Panc1 (cell line): ENCODE results near the gene KAZALD1. TPM values are rescaled to one million over a fixed set of nuclear protein-coding genes. Genes with fewer than 3 reads are reported as not detected.
A peak's percentile ranks its signal among the peaks of the same experiment; 100 is the strongest.

Experiments used
- ATAC-seq: fragments of 200-7000 bp; cut with Tn5 transposase; 2 replicates; pipeline ENCODE4 v1.9.1; 2020; ENCODE audit warnings: mild to moderate bottlenecking, moderate library complexity
- BruUV-seq: library from RNA; stranded (reverse); fragments of 400-500 nt; replicated peaks from 2 replicates; lab custom pipeline; 2021; lab: Mats Ljungman, UMichigan
- CTCF ChIA-PET: fragments of 300-600 bp; sonication (Branson Sonifier 250); formaldehyde crosslinking; loops from one replicate; lab custom pipeline; 2022; ENCODE audit warnings: antibody characterized with exemption; lab: Charles Lee
- POLR2A ChIA-PET: fragments of 300-600 bp; sonication (Branson Sonifier 250); formaldehyde crosslinking; loops from one replicate; lab custom pipeline; 2022; ENCODE audit warnings: antibody characterized with exemption; lab: Charles Lee
- DNase-seq: peaks from one replicate; pipeline ENCODE4 v3.0.0-alpha.2; 2010; ENCODE audit warnings: low read depth, low spot score
- H3K27ac ChIP-seq: 2 replicates; pipeline ENCODE4 v1.5.1; 2011; ENCODE audit warnings: mild to moderate bottlenecking, low read length, inconsistent platforms
- H3K27me3 ChIP-seq: fragments of 200-500 bp; sonication (Bioruptor generic); 2 replicates; pipeline ENCODE4 v1.6.0; 2014; ENCODE audit warnings: low read length, inconsistent platforms; ENCODE audit not compliant: control insufficient read depth, insufficient read depth
- H3K36me3 ChIP-seq: fragments of 200-500 bp; sonication (Bioruptor generic); 2 replicates; pipeline ENCODE4 v1.5.1; 2014; ENCODE audit warnings: inconsistent platforms, mild to moderate bottlenecking, low read length, moderate library complexity; ENCODE audit not compliant: control insufficient read depth, insufficient read depth
- H3K4me1 ChIP-seq: 2 replicates; pipeline ENCODE4 v1.5.1; 2011; ENCODE audit warnings: inconsistent platforms, mild to moderate bottlenecking, low read length, moderate library complexity; ENCODE audit not compliant: control insufficient read depth, insufficient read depth
- H3K4me3 ChIP-seq, 2 experiments: 2 replicates each; pipeline ENCODE4 v1.5.1; 2011 to 2012; ENCODE audit warnings: low read depth in 2 of 2, low read length in 2 of 2, mild to moderate bottlenecking in 2 of 2, inconsistent platforms in 1 of 2, moderate library complexity in 1 of 2
- H3K9me3 ChIP-seq: fragments of 200-500 bp; sonication (Bioruptor generic); 2 replicates; pipeline ENCODE4 v1.5.1; 2014; ENCODE audit warnings: low read depth, mild to moderate bottlenecking, inconsistent platforms, low read length, moderate library complexity; ENCODE audit not compliant: control insufficient read depth, insufficient read depth
- CTCF ChIP-seq: fragments of 450-650 bp; IDR thresholded peaks from 2 replicates; pipeline ENCODE4 v1.5.1; 2017; ENCODE audit warnings: mild to moderate bottlenecking
- POLR2AphosphoS5 ChIP-seq: IDR thresholded peaks from 2 replicates; pipeline ENCODE4 v1.6.1; 2012; ENCODE audit warnings: mild to moderate bottlenecking, low read depth, low read length, moderate library complexity
- REST ChIP-seq, 2 experiments: IDR thresholded peaks; 2 replicates each; pipeline ENCODE4 v1.6.1; 2011 to 2012; ENCODE audit warnings: low read depth in 2 of 2, control low read depth in 1 of 2, low read length in 1 of 2, mild to moderate bottlenecking in 1 of 2, moderate library complexity in 1 of 2; ENCODE audit not compliant: insufficient read depth in 1 of 2
- SIN3A ChIP-seq: IDR thresholded peaks from 2 replicates; pipeline ENCODE4 v1.6.1; 2012; ENCODE audit warnings: low read depth, mild to moderate bottlenecking, low read length, moderate library complexity, borderline replicate concordance; ENCODE audit not compliant: insufficient read depth
- TCF7L2 ChIP-seq: IDR thresholded peaks from 2 replicates; pipeline ENCODE4 v1.6.1; 2011; ENCODE audit warnings: mild to moderate bottlenecking, low read depth, low read length, inconsistent platforms
- in situ Hi-C: cut with HindIII; loops from 2 replicates; pipeline ENCODE4 v1.10.0; 2016; ENCODE audit warnings: low sequenced_read_pairs, low pct_unique_long_range_greater_than_20kb
- intact Hi-C: fragments of 100-400 bp; cut with micrococcal nuclease; formaldehyde crosslinking; loops from one replicate; pipeline ENCODE4 v1.10.0; 2022; ENCODE audit not compliant: unreplicated experiment
- total RNA-seq: library from RNA; stranded (reverse); gene quantifications from one replicate; pipeline ENCODE4 v1.2.1, GENCODE V29; 2021; ENCODE audit not compliant: unreplicated experiment

Gene KAZALD1
- total RNA-seq, 1 experiment from 2014 or later, result 21.2 TPM

GRCh38 chr10:101041252-101041761, 20.5 kb upstream of the KAZALD1 start:
- no TSS peak for BruUV-seq
- ATAC-seq (peak; percentile 81), DNase-seq (no peak)
- intact Hi-C loops (loop anchor here (10.0 kb wide), 1 partner anchor 103 kb away; no protein-coding TSS in a partner anchor), in situ Hi-C loops (no loop called here)
- TF ChIP-seq POLR2AphosphoS5 (no peak), SIN3A (no peak), CTCF (peak; percentile 95)
- H3K27me3 ChIP-seq, result no peaks in the 10 kb centered on the region
- no peaks in the 10 kb centered on the region for H3K36me3 ChIP-seq
- peaks cover 21% of the 10 kb centered on the region for H3K4me1 ChIP-seq
- no peak overlapping the region for H3K4me3 ChIP-seq
- ChIA-PET CTCF (interaction anchor here (0.5 to 4.6 kb wide), 25 partner anchors 10 to 1911 kb away, joined by 3 to 49 read pairs (median 9); partner anchors contain the start of gene KAZALD1), POLR2A (interaction anchor here (0.7 to 1.0 kb wide), 2 partner anchors 10 to 453 kb away, joined by 3 to 17 read pairs; no protein-coding TSS in a partner anchor)
- no peak overlapping the region for H3K27ac ChIP-seq
- H3K9me3 ChIP-seq, result no peaks in the 10 kb centered on the region

GRCh38 chr10:101042118-101042517, 19.7 kb upstream of the KAZALD1 start:
- TF ChIP-seq CTCF (no peak), REST (IDR thresholded peaks at IDR 0.05; ENCODE audit: insufficient read depth in 1 of 2, low read depth in 2 of 2, low read length in 1 of 2) (no peak), SIN3A (no peak), POLR2AphosphoS5 (no peak), TCF7L2 (no peak)
- DNase-seq (no peak), ATAC-seq (no peak)
- no TSS peak for BruUV-seq
- H3K4me3 ChIP-seq, result peak overlapping the region; percentile 64 to 69
- in situ Hi-C loops, result no loop called here
- peaks cover 25% of the 10 kb centered on the region for H3K4me1 ChIP-seq
- ChIA-PET POLR2A (interaction anchor here (0.8 to 1.4 kb wide), 4 partner anchors 10 to 24 kb away, joined by 3 to 7 read pairs (median 4); partner anchors contain the start of genes PDZD7 and SFXN3), CTCF (interaction anchor here (0.6 to 4.6 kb wide), 13 partner anchors 9 to 1911 kb away, joined by 3 to 49 read pairs (median 8); partner anchors contain the start of genes KAZALD1, PDZD7 and SFXN3)
- no peaks in the 10 kb centered on the region for H3K27me3 ChIP-seq
- intact Hi-C loops, result loop anchor here (10.0 kb wide), 1 partner anchor 103 kb away; no protein-coding TSS in a partner anchor
- H3K9me3 ChIP-seq, result no peaks in the 10 kb centered on the region
- no peaks in the 10 kb centered on the region for H3K36me3 ChIP-seq
- peak overlapping the region; percentile 99 for H3K27ac ChIP-seq
